Stimulated activated CD8-positive, alpha-beta memory T cell treated with anti-CD3 and anti-CD28 coated beads, Interleukin-4, amount 100 ng/mL, for 48 hours (primary cell): Measurements from ENCODE around the gene RARS1.

Experiments
- DNase-seq: peaks from one replicate; pipeline ENCODE4 v3.0.0-alpha.2; 2020

The RARS1 gene

GRCh38 chr5:168486136-168486879, at the start of gene RARS1:
Gene RARS1 (plus strand): TSS chr5:168486471. CDS start chr5:168486499, 28 bp downstream.
- DNase-seq: peak; percentile 95

- DNase-seq: no peak
Observed at GRCh38 chr5:168438349-168438748, 47.9 kb upstream of the RARS1 start.

GRCh38 chr5:168443533-168443932, 42.7 kb upstream of the RARS1 start:
- no peak for DNase-seq

- no peak for DNase-seq
Observed at GRCh38 chr5:168443950-168444700, 42.1 kb upstream of the RARS1 start.

GRCh38 chr5:168446983-168447619, 39.2 kb upstream of the RARS1 start:
- DNase-seq: no peak

- no peak for DNase-seq
Observed at GRCh38 chr5:168447808-168448207, 38.5 kb upstream of the RARS1 start.

- DNase-seq: no peak
Observed at GRCh38 chr5:168449166-168449565, 37.1 kb upstream of the RARS1 start.

- no peak for DNase-seq
Observed at GRCh38 chr5:168451565-168451964, 34.7 kb upstream of the RARS1 start.

GRCh38 chr5:168455201-168455600, 31.1 kb upstream of the RARS1 start:
- no peak for DNase-seq

- DNase-seq: no peak
Observed at GRCh38 chr5:168457542-168457941, 28.7 kb upstream of the RARS1 start.

GRCh38 chr5:168460606-168461005, 25.7 kb upstream of the RARS1 start:
- DNase-seq: no peak

- no peak for DNase-seq
Observed at GRCh38 chr5:168463081-168463480, 23.2 kb upstream of the RARS1 start.

- DNase-seq: no peak
Observed at GRCh38 chr5:168464214-168464613, 22.1 kb upstream of the RARS1 start.

- no peak for DNase-seq
Observed at GRCh38 chr5:168464641-168465040, 21.6 kb upstream of the RARS1 start.

- no peak for DNase-seq
Observed at GRCh38 chr5:168467755-168468330, 18.4 kb upstream of the RARS1 start.

GRCh38 chr5:168468836-168469235, 17.4 kb upstream of the RARS1 start:
- DNase-seq: no peak

GRCh38 chr5:168469816-168470215, 16.5 kb upstream of the RARS1 start:
- DNase-seq: no peak

- DNase-seq: no peak
Observed at GRCh38 chr5:168471785-168472184, 14.5 kb upstream of the RARS1 start.

- no peak for DNase-seq
Observed at GRCh38 chr5:168472329-168472728, 13.9 kb upstream of the RARS1 start.

GRCh38 chr5:168474319-168474718, 12.0 kb upstream of the RARS1 start:
- DNase-seq: no peak

- no peak for DNase-seq
Observed at GRCh38 chr5:168477060-168477459, 9.2 kb upstream of the RARS1 start.

GRCh38 chr5:168479166-168479565, 7.1 kb upstream of the RARS1 start:
- DNase-seq: no peak

GRCh38 chr5:168480601-168481000, 5.7 kb upstream of the RARS1 start:
- no peak for DNase-seq
